Skeletal muscle cell (primary cell): ENCODE results near the gene TEX29.
A peak's percentile ranks its signal among the peaks of the same experiment; 100 is the strongest.

Source experiments
- DNase-seq: peaks from one replicate; pipeline ENCODE4 v3.0.0-alpha.2; 2010; ENCODE audit warnings: low read depth
- H3K4me3 ChIP-seq: 2 replicates; pipeline ENCODE4 v1.5.1; 2011; ENCODE audit warnings: low read depth, mild to moderate bottlenecking, control low read depth, low read length, moderate library complexity

The TEX29 gene

GRCh38 chr13:111336666-111337065 is 16.2 kb downstream of the TEX29 start:
- no peak overlapping the region for H3K4me3 ChIP-seq
- DNase-seq: peak; percentile 20

GRCh38 chr13:111337206-111337605 is 16.8 kb downstream of the TEX29 start:
- DNase-seq: peak; percentile 80
- no peak overlapping the region for H3K4me3 ChIP-seq

- DNase-seq: no peak
- no peak overlapping the region for H3K4me3 ChIP-seq
These were observed 17.3 kb downstream of the TEX29 start for GRCh38 chr13:111337741-111338140.

DNA sequence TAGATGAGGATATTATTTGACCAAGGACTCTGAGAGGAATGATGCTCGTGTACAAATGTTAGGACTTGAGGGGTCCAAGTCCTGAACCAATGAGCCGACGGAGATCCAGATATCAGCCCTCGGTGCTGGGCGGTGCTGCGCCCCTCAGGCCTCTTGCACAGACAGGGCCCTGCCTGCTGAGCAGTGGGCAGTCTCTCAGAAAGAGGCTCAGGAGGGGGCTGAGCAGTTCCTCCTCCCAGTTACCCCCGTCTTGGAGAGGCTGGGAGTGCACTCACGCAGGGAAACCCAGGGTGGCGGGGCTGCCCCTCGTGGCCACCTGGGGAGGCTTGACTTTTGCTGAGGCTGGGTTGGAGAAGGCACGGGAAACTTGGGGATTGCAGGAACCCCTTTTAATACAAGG is 18.4 kb downstream of the TEX29 start:
- no peak for DNase-seq
- no peak overlapping the region for H3K4me3 ChIP-seq

- no peak for DNase-seq
These were observed 19.1 kb downstream of the TEX29 start for GRCh38 chr13:111339366-111340143.

GRCh38 chr13:111341886-111342285 is 21.4 kb downstream of the TEX29 start:
- DNase-seq: no peak
- no peak overlapping the region for H3K4me3 ChIP-seq

More at GRCh38 chr13:111339366-111340143, 19.1 kb downstream of the TEX29 start:
- H3K4me3 ChIP-seq: no peak overlapping the region

DNA sequence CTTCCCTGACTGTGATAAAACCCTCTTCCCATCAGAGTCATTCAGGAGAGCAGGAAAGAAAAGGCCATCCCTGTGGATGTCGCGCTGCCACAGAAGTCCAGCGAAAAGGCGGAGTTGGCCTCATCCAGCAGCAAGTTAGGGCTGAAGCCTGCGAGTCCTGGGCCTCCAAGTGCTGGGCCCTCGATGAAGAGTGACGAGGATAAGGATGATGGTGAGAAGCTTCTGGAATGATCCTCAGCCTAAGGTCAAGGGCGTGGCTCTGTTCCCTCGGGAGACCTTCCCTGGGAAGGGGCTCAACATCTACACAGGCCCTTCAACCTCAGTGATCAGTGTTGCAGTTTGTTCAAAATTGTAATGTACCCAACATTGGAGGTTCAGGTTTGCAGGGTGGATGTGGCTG is 22.3 kb downstream of the TEX29 start:
- no peak for DNase-seq
- H3K4me3 ChIP-seq: no peak overlapping the region

DNA sequence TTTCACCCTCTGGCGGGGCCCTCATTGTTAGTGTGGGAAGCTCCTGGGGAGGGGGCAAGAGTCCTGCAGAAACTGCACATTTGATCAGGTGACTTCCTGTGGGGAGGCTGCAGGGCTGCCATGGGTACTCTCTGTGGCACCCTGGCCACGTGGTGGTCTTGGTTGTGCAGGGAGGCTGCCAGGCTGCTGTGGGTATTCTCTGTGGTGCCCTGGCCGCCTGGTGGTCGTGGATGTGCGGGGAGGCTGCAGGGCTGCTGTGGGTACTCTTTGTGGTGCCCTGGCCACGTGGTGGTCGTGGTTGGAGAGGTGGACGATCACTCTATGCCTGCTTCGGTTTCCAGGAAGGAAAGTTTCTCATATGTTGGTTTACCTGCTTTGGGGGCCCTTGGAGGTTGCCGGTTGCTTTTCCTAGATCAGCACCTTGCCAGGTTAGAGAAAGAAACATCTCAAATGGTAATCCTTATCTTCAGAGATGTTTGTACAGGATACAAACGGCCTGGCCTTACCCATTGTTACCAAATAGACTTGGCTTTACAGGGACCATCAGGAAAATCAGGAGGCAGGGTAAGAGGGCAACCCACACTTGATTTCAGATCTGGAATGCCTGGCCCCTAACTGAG is 22.9 kb downstream of the TEX29 start:
- no peak for DNase-seq
- H3K4me3 ChIP-seq: no peak overlapping the region

DNA sequence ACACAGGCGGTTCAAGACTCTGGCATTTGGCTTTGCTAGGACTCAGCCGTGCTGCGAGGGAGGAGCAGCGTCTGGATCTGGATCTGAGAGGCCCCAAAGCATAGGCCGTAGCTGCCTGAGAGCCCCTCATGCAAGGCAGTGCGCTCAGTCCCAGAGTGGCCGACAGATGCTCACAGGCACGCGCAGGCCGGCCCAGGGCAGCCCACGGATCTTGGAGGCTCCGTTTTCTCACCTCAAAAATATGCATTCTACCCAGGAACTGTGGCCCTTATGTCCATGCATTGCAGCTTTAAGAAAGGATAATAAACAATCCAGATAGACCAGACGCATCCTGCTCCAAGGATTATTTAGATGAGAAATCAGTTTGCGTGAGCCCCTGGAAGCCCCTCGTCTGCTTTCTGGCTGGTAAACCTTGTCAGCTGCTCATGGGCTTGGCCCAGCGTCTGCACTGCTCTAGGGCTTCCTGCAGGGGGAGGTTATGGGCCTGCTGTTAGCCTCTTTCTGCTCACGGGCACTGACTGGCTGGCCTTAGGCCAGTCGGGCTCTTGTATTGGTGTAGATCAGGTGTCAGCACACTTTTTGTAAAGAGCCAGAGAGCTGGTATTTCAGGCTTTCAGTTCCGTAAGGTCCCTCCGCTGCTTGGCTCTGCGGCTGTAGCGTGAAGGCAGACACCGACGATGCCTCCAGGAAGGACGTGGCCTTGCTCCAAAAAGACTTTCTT is 24.2 kb downstream of the TEX29 start:
- H3K4me3 ChIP-seq: no peak overlapping the region

GRCh38 chr13:111345682-111346081 is 25.2 kb downstream of the TEX29 start:
- DNase-seq: no peak
- H3K4me3 ChIP-seq: no peak overlapping the region

More for the DNA sequence above, 24.2 kb downstream of the TEX29 start:
- peak; percentile 32 for DNase-seq

GRCh38 chr13:111346101-111346680 is 25.7 kb downstream of the TEX29 start:
- H3K4me3 ChIP-seq: no peak overlapping the region
- DNase-seq: no peak

- DNase-seq: no peak
- H3K4me3 ChIP-seq: no peak overlapping the region
These were observed 27.0 kb downstream of the TEX29 start for GRCh38 chr13:111347438-111347837.

DNA sequence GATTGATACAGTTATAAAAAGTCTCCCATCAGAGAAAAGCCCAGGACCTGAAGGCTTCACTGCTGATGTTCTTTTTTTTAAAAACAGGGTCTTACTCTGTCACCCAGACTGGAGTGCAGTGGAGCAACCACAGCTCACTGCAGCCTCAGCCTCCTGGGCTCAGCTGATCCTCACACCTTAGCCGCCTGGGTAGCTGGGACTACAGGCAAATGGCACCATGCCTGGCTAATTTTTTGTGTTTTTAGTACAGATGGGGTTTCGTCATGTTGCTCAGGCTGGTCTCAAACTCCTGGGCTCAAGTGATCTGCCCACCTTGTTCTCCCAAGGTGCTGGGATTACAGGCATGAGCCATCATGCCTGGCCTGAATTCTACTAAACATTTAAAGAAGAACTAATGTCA is 33.1 kb downstream of the TEX29 start:
- no peak overlapping the region for H3K4me3 ChIP-seq
- DNase-seq: no peak

- DNase-seq: no peak
These were observed 34.3 kb downstream of the TEX29 start for GRCh38 chr13:111354789-111355188.

DNA sequence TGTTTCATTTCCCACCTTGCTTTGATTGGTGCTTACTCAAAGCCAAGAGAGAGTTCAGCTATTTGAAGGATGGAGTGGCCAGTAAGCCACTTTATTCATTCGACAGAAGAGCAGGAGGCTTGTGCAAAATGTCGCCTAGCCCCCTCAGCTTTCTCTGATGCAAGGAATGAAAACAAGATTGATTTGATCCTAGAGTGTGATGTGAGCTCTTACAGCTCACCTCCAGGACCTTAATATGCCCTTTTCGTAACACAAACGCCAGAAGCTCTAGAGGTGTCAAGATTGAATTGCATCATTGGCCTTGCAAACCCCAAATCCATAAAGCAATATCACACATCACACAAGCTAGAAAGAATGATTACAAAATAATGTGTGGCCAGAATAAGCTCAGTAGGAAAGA is 36.4 kb downstream of the TEX29 start:
- no peak overlapping the region for H3K4me3 ChIP-seq
- DNase-seq: no peak

More at GRCh38 chr13:111354789-111355188, 34.3 kb downstream of the TEX29 start:
- H3K4me3 ChIP-seq: no peak overlapping the region

GRCh38 chr13:111359237-111359915 is 38.9 kb downstream of the TEX29 start:
- no peak overlapping the region for H3K4me3 ChIP-seq
- DNase-seq: no peak

GRCh38 chr13:111359930-111360329 is 39.5 kb downstream of the TEX29 start:
- no peak overlapping the region for H3K4me3 ChIP-seq
- no peak for DNase-seq

DNA sequence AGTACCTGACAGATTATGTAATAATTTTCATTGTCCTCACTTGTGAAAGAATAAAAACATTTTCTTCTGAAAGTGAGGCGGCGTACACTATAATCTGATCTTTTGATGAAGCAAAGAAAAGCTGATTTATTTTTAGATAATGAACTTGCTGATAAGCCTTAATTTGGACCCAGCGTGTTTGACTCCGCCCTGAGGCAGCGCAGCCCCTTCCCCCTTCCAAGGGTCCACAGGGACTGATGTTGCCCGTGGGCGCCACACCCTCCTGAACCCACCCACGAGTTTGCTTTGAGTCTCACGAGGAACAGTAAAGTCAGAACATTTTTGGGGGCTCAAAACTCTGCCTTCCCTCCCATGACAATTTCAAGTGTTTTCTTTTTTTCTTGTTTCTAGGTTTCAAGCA is 40.0 kb downstream of the TEX29 start:
- DNase-seq: no peak
- H3K4me3 ChIP-seq: no peak overlapping the region

GRCh38 chr13:111361046-111361872 is 40.8 kb downstream of the TEX29 start:
- H3K4me3 ChIP-seq: no peak overlapping the region
- DNase-seq: no peak
